Spleen (tissue), 11 donors: ENCODE data around the gene CHD2. TPM values are rescaled to one million over a fixed set of nuclear protein-coding genes. Genes with fewer than 3 reads are reported as not detected.

ENCODE experiments used
- DNase-seq: peaks from one replicate; pipeline ENCODE4 v3.0.0-alpha.2; 2020
- H3K27ac ChIP-seq, 8 donors: fragments of 200-600 bp; sonication (generic) in 7 of 8; 1 replicate in 4 of 8; 2 replicates in 4 of 8; pipeline versions ENCODE4 v1.5.0 to v1.8.0; 2016 to 2021; ENCODE audit warnings: inconsistent platforms in 4 of 8, mild to moderate bottlenecking in 4 of 8, moderate library complexity in 1 of 8
- H3K27me3 ChIP-seq, 7 donors: fragments of 200-600 bp; sonication (generic) in 6 of 7; replicated peaks in 1 of 7; 1 replicate in 4 of 7; 2 replicates in 3 of 7; pipeline versions ENCODE4 v1.5.0 to v1.8.0; 2016 to 2021; ENCODE audit warnings: inconsistent platforms in 3 of 7, mild to moderate bottlenecking in 1 of 7
- H3K36me3 ChIP-seq, 6 donors: fragments of 200-600 bp; sonication (generic) in 5 of 6; 1 replicate in 4 of 6; 2 replicates in 2 of 6; pipeline versions ENCODE4 v1.5.0 to v1.8.0; 2016 to 2021; ENCODE audit warnings: inconsistent platforms in 2 of 6
- H3K4me1 ChIP-seq, 6 donors: fragments of 200-600 bp; sonication (generic) in 5 of 6; 1 replicate in 3 of 6; 2 replicates in 3 of 6; pipeline versions ENCODE4 v1.5.0 to v1.8.0; 2016 to 2021; ENCODE audit warnings: inconsistent platforms in 3 of 6
- H3K4me3 ChIP-seq, 8 donors: fragments of 200-600 bp; sonication (generic) in 7 of 8; 1 replicate in 4 of 8; 2 replicates in 4 of 8; pipeline versions ENCODE4 v1.5.0 to v1.8.0; 2016 to 2021; ENCODE audit warnings: inconsistent platforms in 4 of 8, mild to moderate bottlenecking in 4 of 8, moderate library complexity in 2 of 8
- H3K9me3 ChIP-seq, 8 donors: fragments of 200-600 bp; sonication (generic) in 7 of 8; 1 replicate in 4 of 8; 2 replicates in 4 of 8; pipeline versions ENCODE4 v1.5.0 to v1.8.0; 2016 to 2021; ENCODE audit warnings: inconsistent platforms in 4 of 8
- CTCF ChIP-seq, 11 experiments: fragments of 200-600 bp in 7 of 11; fragments of 450-650 bp in 4 of 11; sonication (generic) in 4 of 11; IDR thresholded peaks in 8 of 11; conservative IDR thresholded peaks in 3 of 11; 1 replicate in 7 of 11; 2 replicates in 4 of 11; pipeline versions ENCODE4 v1.4.0 to v1.8.0; 2016 to 2021; ENCODE audit warnings: antibody characterized with exemption in 11 of 11, inconsistent platforms in 4 of 11, mild to moderate bottlenecking in 1 of 11
- POLR2A ChIP-seq, 3 donors: fragments of 450-650 bp; IDR thresholded peaks; one replicate each; pipeline ENCODE4 v1.5.1; 2017; ENCODE audit warnings: antibody characterized with exemption in 3 of 3, mild to moderate bottlenecking in 1 of 3
- POLR2AphosphoS5 ChIP-seq, 3 donors: sonication (generic); formaldehyde crosslinking; IDR thresholded peaks; one replicate each; pipeline ENCODE4 v1.5.1; 2017; ENCODE audit warnings: antibody characterized with exemption in 3 of 3
- WGBS, 5 donors: extraction: QIAGEN DNeasy Blood & Tissue Kit in 3 of 5; methylation state at CpG; one replicate each; pipeline versions ENCODE4 v1.1.5 to v1.1.7; 2013 to 2018; 5-methylcytosine and 5-hydroxymethylcytosine counted together
- intact Hi-C: fragments of 100-400 bp; cut with DNase I; formaldehyde crosslinking; loops from one replicate; pipeline ENCODE4 v1.15.0; 2023; ENCODE audit warnings: low total_unique reads
- polyA plus RNA-seq, 3 donors: library from polyadenylated mRNA; stranded (reverse); fragments of 200-250 nt; gene quantifications; one replicate each; pipeline ENCODE4 v1.2.1, GENCODE V29; 2013
- total RNA-seq, 7 donors: library from RNA; depleted of rRNA in 3 of 7; stranded (reverse); fragments of >200 nt in 3 of 7; fragmentation: NEBNext Ultra II Directional in 4 of 7; extraction: Animal tissue kit (Norgen Biotek cat#: 25700) in 4 of 7; gene quantifications; one replicate each; pipeline versions ENCODE4 v1.1.0 to v1.2.1, GENCODE V29; 2016 to 2021
- donor health status: healthy with polysubstance abuse.
- donor health status: DM: no; HTN: no; CAD: no; lungs with moderate emphysema.
- donor health status: DM: no; HTN: no; CAD: no.
- donor health status: Bipolar disorder and iron deficiency.
- donor health status: healthy.
- donor health status: DM: no; HTN: no; CAD: no.
- donor health status: DM: yes; HTN: yes; CAD: no.

Gene CHD2
- total and polyA plus RNA-seq, 10 donors = 37.3 to 232 (median 170) TPM

DNA sequence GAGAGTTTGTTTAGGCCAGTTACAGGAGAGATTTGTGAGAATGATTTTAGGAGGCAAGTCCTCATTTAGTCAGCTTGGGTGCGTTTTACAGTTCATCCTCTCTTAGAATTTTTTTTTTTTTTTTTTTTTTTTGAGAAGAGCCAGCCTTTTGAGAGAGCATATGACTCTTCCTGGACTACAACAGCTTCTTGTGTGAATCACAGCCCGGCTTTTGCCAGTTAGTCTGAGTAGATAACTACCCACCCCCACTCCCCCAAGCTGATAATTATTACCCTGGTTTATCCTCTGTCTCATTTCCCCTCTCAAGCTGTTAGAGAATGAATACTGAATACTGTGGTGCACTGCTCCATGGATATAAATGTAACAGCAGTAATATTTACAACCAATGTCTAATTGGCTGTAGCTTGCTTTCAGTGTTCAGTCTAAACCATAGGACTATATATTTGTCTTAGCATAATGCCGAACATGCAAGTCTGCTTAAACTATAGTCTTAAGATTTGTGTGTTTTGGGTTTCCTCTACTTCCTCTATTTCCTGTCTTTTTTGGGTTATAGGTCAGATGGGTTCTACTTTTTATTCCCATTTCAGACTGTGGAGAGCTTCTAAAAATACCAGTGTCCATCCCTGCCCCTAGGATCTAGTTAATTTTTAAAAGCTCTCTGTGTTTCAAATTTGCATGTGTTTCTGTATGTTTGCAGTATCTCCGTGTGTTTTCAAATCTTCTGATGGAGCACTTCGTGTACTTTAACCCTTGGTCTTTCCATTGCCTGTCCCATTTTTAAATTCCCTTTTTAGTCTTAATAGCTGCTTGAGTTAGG, 8.0 kb downstream of the CHD2 start:
- no peak for TF ChIP-seq POLR2AphosphoS5 (IDR thresholded peaks at IDR 0.05)
- TF ChIP-seq CTCF (IDR thresholded peaks at IDR 0.05 in 8 of 11, conservative IDR thresholded peaks at IDR 0.05 in 3 of 11) = no peak
- TF ChIP-seq POLR2A (IDR thresholded peaks at IDR 0.05) = no peak
- DNase-seq = no peak
- H3K36me3 ChIP-seq = peaks cover 0 to 28% (median 0%) of the 10 kb centered on the region in 6 donors
- peaks cover 66 to 96% (median 91%) of the 10 kb centered on the region in 6 donors for H3K4me1 ChIP-seq
- WGBS, 5 donors = 5 to 10% (median 7%) methylated on average over 5 of the region's 5 CpGs
- H3K4me3 ChIP-seq = peak overlapping the region in 2 of 8 donors; percentile 10 to 83
- peak overlapping the region; percentile 84 to 99 (median 97) for H3K27ac ChIP-seq
- intact Hi-C loops = no loop called here
- H3K27me3 ChIP-seq = no peaks in the 10 kb centered on the region
- no peaks in the 10 kb centered on the region for H3K9me3 ChIP-seq

DNA sequence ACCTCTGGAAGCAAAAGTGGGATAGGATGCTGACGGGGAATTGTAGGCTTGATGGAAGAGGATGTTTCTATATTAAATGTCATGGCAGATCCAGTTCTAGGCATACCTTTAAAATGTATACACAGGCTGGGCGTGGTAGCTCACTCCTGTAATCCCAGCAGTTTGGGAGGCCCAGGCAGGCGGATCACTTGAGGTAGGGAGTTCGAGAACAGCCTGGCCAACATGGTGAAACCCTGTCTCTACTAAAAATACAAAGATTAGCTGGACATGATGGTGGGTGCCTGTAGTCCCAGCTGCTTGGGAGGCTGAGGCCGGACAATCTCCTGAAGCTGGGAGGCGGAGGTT, 8.6 kb downstream of the CHD2 start:
- Histone ChIP-seq H3K36me3 (peaks cover 0 to 28% (median 0%) of the 10 kb centered on the region in 6 donors), H3K4me1 (peaks cover 68 to 96% (median 91%) of the 10 kb centered on the region in 6 donors), H3K27me3 (no peaks in the 10 kb centered on the region), H3K27ac (peak overlapping the region; percentile 84 to 99 (median 97)), H3K4me3 (peak overlapping the region in 1 of 8 donors; percentile 83), H3K9me3 (no peaks in the 10 kb centered on the region)
- intact Hi-C loops = no loop called here
- no peak for DNase-seq
- TF ChIP-seq CTCF (IDR thresholded peaks at IDR 0.05 in 8 of 11, conservative IDR thresholded peaks at IDR 0.05 in 3 of 11) = no peak
- TF ChIP-seq POLR2AphosphoS5 (IDR thresholded peaks at IDR 0.05) = peak in 1 of 3 donors; percentile 9
- WGBS, 5 donors = 86 to 93% (median 90%) methylated on average over 6 of the region's 6 CpGs

DNA sequence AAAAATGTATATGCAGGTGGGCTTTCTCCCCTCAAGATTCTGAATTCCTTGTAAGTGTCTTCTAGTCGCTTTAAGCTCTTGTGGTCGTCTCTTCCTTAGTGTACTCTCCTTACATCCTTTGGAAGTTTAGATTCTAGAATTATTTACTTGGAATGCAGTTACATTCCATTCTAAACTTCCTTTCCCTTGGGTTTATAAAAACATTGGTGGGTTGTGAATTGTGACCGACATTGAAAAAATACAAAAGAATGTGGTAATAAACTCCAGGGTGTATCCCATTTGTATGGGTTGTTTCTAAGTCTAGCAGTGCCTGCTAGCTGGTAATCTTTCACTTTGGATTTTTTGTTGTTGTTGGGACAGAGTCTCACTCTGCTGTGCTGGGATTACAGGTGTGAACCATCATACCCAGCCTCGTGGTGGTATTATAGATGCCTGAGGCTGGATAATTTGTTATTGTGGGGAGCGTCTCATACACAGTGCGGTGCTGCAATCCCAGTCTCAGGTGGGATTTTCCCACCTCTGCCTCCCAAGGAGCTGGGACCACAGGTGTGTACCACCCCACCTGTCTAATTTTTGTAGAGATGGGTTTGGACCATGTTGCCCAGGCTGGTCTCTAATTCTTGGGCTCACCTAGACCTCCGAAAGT, 9.1 kb downstream of the CHD2 start:
- 69 to 86% (median 71%) methylated on average over 7 of the region's 7 CpGs for WGBS, 5 donors
- intact Hi-C loops = no loop called here
- no peak for DNase-seq
- no peak for TF ChIP-seq POLR2AphosphoS5 (IDR thresholded peaks at IDR 0.05)
- no peak for TF ChIP-seq POLR2A (IDR thresholded peaks at IDR 0.05)
- no peak for TF ChIP-seq CTCF (IDR thresholded peaks at IDR 0.05 in 8 of 11, conservative IDR thresholded peaks at IDR 0.05 in 3 of 11)
- no peaks in the 10 kb centered on the region for H3K27me3 ChIP-seq
- H3K4me1 ChIP-seq = peaks cover 74 to 98% (median 96%) of the 10 kb centered on the region in 6 donors
- no peaks in the 10 kb centered on the region for H3K9me3 ChIP-seq
- peaks cover 0 to 28% (median 0%) of the 10 kb centered on the region in 6 donors for H3K36me3 ChIP-seq
- H3K4me3 ChIP-seq = peak overlapping the region in 1 of 8 donors; percentile 83
- peak overlapping the region; percentile 84 to 99 (median 97) for H3K27ac ChIP-seq

GRCh38 chr15:92910451-92910850, 10.3 kb downstream of the CHD2 start:
- Histone ChIP-seq H3K27ac (peak overlapping the region in 7 of 8 donors; percentile 7 to 97 (median 85)), H3K4me3 (peak overlapping the region in 1 of 8 donors; percentile 7), H3K27me3 (no peaks in the 10 kb centered on the region), H3K9me3 (no peaks in the 10 kb centered on the region), H3K36me3 (peaks cover 0 to 28% (median 0%) of the 10 kb centered on the region in 6 donors), H3K4me1 (peaks cover 77 to 100% (median 100%) of the 10 kb centered on the region in 6 donors)
- intact Hi-C loops = no loop called here
- no peak for DNase-seq
- 84 to 89% (median 87%) methylated on average over 13 of the region's 13 CpGs for WGBS, 5 donors
- peak in 2 of 3 donors; percentile 14 to 33 for TF ChIP-seq POLR2AphosphoS5 (IDR thresholded peaks at IDR 0.05)
- TF ChIP-seq POLR2A (IDR thresholded peaks at IDR 0.05) = no peak
- no peak for TF ChIP-seq CTCF (IDR thresholded peaks at IDR 0.05 in 8 of 11, conservative IDR thresholded peaks at IDR 0.05 in 3 of 11)
